ENCODE measurements around the gene S100A11.

- TF ChIP-seq, protein P1, sequence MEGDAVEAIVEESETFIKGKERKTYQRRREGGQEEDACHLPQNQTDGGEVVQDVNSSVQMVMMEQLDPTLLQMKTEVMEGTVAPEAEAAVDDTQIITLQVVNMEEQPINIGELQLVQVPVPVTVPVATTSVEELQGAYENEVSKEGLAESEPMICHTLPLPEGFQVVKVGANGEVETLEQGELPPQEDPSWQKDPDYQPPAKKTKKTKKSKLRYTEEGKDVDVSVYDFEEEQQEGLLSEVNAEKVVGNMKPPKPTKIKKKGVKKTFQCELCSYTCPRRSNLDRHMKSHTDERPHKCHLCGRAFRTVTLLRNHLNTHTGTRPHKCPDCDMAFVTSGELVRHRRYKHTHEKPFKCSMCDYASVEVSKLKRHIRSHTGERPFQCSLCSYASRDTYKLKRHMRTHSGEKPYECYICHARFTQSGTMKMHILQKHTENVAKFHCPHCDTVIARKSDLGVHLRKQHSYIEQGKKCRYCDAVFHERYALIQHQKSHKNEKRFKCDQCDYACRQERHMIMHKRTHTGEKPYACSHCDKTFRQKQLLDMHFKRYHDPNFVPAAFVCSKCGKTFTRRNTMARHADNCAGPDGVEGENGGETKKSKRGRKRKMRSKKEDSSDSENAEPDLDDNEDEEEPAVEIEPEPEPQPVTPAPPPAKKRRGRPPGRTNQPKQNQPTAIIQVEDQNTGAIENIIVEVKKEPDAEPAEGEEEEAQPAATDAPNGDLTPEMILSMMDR (IDR thresholded peaks at IDR 0.05), result peak; percentile 75
- TF ChIP-seq, protein P2, sequence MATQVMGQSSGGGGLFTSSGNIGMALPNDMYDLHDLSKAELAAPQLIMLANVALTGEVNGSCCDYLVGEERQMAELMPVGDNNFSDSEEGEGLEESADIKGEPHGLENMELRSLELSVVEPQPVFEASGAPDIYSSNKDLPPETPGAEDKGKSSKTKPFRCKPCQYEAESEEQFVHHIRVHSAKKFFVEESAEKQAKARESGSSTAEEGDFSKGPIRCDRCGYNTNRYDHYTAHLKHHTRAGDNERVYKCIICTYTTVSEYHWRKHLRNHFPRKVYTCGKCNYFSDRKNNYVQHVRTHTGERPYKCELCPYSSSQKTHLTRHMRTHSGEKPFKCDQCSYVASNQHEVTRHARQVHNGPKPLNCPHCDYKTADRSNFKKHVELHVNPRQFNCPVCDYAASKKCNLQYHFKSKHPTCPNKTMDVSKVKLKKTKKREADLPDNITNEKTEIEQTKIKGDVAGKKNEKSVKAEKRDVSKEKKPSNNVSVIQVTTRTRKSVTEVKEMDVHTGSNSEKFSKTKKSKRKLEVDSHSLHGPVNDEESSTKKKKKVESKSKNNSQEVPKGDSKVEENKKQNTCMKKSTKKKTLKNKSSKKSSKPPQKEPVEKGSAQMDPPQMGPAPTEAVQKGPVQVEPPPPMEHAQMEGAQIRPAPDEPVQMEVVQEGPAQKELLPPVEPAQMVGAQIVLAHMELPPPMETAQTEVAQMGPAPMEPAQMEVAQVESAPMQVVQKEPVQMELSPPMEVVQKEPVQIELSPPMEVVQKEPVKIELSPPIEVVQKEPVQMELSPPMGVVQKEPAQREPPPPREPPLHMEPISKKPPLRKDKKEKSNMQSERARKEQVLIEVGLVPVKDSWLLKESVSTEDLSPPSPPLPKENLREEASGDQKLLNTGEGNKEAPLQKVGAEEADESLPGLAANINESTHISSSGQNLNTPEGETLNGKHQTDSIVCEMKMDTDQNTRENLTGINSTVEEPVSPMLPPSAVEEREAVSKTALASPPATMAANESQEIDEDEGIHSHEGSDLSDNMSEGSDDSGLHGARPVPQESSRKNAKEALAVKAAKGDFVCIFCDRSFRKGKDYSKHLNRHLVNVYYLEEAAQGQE (IDR thresholded peaks at IDR 0.05; ENCODE audit: insufficient read depth in 1 of 2, low read depth in 2 of 2, low read length in 1 of 2), result no peak
Observed at GRCh38 chr1:152047730-152048415, 11.1 kb upstream of the S100A11 start.
